CD8-positive, alpha-beta memory T cell (primary cell): ENCODE results near the gene SLC8A3. TPM values are rescaled to one million over a fixed set of nuclear protein-coding genes. Genes with fewer than 3 reads are reported as not detected.
A peak's percentile ranks its signal among the peaks of the same experiment; 100 is the strongest.

ENCODE experiments used
- CTCF ChIA-PET: fragments of 350-600 bp; sonication (Branson Sonifier 250); formaldehyde crosslinking; loops from one replicate; lab custom pipeline; 2021; ENCODE audit warnings: antibody characterized with exemption; lab: Charles Lee
- POLR2A ChIA-PET: fragments of 350-600 bp; sonication (Branson Sonifier 250); formaldehyde crosslinking; loops from one replicate; lab custom pipeline; 2021; ENCODE audit warnings: antibody characterized with exemption; lab: Charles Lee
- DNase-seq, 5 donors: peaks; one replicate each; pipeline versions ENCODE4 v3.0.0 to v3.0.0-alpha.2; 2020 to 2022; ENCODE audit warnings: mixed read lengths in 1 of 5
- H3K27ac ChIP-seq: one replicate; pipeline ENCODE4 v1.7.0; 2013; ENCODE audit warnings: low read depth, mild to moderate bottlenecking, low read length, moderate library complexity
- H3K27me3 ChIP-seq: 2 replicates; pipeline ENCODE4 v1.7.0; 2013; ENCODE audit warnings: low read length, mild to moderate bottlenecking; ENCODE audit not compliant: insufficient read depth, poor library complexity, severe bottlenecking
- H3K36me3 ChIP-seq: 2 replicates; pipeline ENCODE4 v1.7.0; 2013; ENCODE audit warnings: mild to moderate bottlenecking, low read length, moderate library complexity; ENCODE audit not compliant: insufficient read depth
- H3K4me1 ChIP-seq: 2 replicates; pipeline ENCODE4 v1.7.0; 2013; ENCODE audit warnings: mild to moderate bottlenecking, low read length, moderate library complexity; ENCODE audit not compliant: insufficient read depth
- H3K4me3 ChIP-seq: 2 replicates; pipeline ENCODE4 v1.7.0; 2013; ENCODE audit warnings: mild to moderate bottlenecking, low read length
- H3K9me3 ChIP-seq: 2 replicates; pipeline ENCODE4 v1.7.0; 2013; ENCODE audit warnings: mild to moderate bottlenecking, low read length
- H3K27ac Mint-ChIP-seq, 8 donors: one replicate each; pipeline ENCODE4 v1.8.0; 2020 to 2021; ENCODE audit warnings: mixed read lengths in 8 of 8, mild to moderate bottlenecking in 6 of 8, inconsistent platforms in 3 of 8, moderate library complexity in 3 of 8
- H3K27me3 Mint-ChIP-seq, 2 donors: one replicate each; pipeline ENCODE4 v1.8.0; 2020 to 2021; ENCODE audit warnings: mixed read lengths in 2 of 2, mild to moderate bottlenecking in 1 of 2, moderate library complexity in 1 of 2
- H3K36me3 Mint-ChIP-seq, 3 donors: one replicate each; pipeline ENCODE4 v1.8.0; 2020 to 2021; ENCODE audit warnings: mixed read lengths in 3 of 3, inconsistent platforms in 1 of 3, mild to moderate bottlenecking in 1 of 3
- H3K4me1 Mint-ChIP-seq, 3 donors: one replicate each; pipeline ENCODE4 v1.8.0; 2020 to 2021; ENCODE audit warnings: mixed read lengths in 3 of 3, inconsistent platforms in 1 of 3, mild to moderate bottlenecking in 1 of 3
- H3K4me3 Mint-ChIP-seq, 7 donors: one replicate each; pipeline ENCODE4 v1.8.0; 2020 to 2021; ENCODE audit warnings: mixed read lengths in 7 of 7, mild to moderate bottlenecking in 6 of 7, moderate library complexity in 4 of 7, inconsistent platforms in 2 of 7
- H3K9me3 Mint-ChIP-seq, 5 donors: one replicate each; pipeline ENCODE4 v1.8.0; 2020 to 2022; ENCODE audit warnings: mixed read lengths in 5 of 5, mild to moderate bottlenecking in 3 of 5, moderate library complexity in 2 of 5, inconsistent platforms in 1 of 5
- polyA plus RNA-seq: library from polyadenylated mRNA; unstranded; fragments of 300-500 nt; fragmentation: Illumina TruSeq; gene quantifications from one replicate; pipeline ENCODE4 v1.2.3, GENCODE V29; 2021
- total RNA-seq, 2 experiments: library from RNA; stranded (reverse); gene quantifications; one replicate each; pipeline ENCODE4 v1.2.3, GENCODE V29; 2021

Gene SLC8A3
- total and polyA plus RNA-seq, 3 experiments from 2014 or later: 0.09 TPM; not detected in 2

DNA sequence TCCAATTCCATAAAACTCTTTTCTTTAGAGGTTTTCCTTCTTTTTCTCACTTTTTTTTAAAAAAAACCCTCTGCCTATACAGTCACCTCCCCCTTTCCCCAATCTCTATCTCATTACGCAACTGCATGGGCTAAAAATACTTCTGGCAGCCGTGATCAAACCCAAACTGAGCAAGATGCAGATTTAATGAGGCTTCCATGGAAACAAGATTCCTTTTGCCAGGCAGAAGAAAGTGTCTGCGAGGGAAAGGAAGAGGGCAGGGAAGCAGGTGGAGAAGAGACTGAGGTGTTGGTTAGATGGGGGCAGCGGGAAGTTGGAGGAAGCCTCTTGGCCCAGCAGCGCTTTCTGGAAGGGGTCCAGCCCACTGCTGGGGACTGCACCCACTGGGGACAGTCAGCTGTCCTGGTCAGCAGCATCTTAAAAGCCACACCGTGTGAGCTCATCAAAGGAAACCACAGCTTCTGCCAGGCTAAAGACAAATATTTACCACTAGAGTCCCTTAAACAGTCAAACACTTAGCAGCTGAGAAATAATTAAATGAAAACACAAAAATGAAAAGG lies 90.4 kb downstream of the SLC8A3 start:
- Mint-ChIP-seq H3K27me3 (peaks cover 19 to 47% of the 10 kb centered on the region in 2 donors), H3K27ac (no peak overlapping the region), H3K36me3 (no peaks in the 10 kb centered on the region), H3K4me3 (no peak overlapping the region), H3K9me3 (peaks cover 0 to 2% (median 0%) of the 10 kb centered on the region in 5 donors), H3K4me1 (no peaks in the 10 kb centered on the region)
- Histone ChIP-seq H3K4me3 (no peak overlapping the region), H3K4me1 (no peaks in the 10 kb centered on the region), H3K9me3 (no peaks in the 10 kb centered on the region), H3K36me3 (no peaks in the 10 kb centered on the region), H3K27ac (no peak overlapping the region), H3K27me3 (peaks cover 4% of the 10 kb centered on the region)
- DNase-seq: no peak
- ChIA-PET POLR2A (no interaction called here), CTCF (no interaction called here)

DNA sequence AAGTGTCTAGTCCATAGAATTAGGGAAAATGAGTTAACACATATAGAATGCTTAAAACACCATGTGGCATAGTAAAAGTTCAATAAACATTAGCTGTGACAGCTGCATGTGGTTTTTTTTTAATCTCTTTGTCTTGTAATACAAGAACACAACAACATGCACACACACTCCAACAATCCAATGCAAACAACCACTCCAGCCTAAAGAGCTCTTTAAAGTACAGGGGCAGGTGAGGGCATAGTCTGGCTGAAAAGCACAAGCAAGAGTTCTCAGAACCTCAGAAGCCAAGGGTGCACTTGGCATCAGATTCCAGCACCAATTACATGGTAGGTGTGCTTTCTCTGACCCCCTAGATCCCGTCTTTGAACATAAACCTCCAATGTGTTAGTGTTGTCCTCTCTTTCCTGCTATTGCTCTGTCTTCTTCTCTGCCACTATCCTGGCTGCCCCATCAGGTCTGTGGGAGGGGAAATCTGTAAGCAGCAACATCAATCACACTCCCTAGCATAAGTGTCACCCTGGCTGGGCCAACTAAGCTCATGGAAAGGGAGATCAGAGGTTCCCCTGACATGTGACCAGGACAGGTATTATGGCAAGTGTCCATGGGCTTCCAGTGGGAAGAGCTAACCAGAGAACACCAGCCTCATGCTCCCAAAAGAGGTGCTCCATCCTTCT lies 91.0 kb downstream of the SLC8A3 start:
- no peaks in the 10 kb centered on the region for H3K9me3 ChIP-seq
- peaks cover 4% of the 10 kb centered on the region for H3K27me3 ChIP-seq
- Mint-ChIP-seq H3K4me1 (no peaks in the 10 kb centered on the region), H3K27me3 (peaks cover 19 to 47% of the 10 kb centered on the region in 2 donors), H3K27ac (no peak overlapping the region), H3K36me3 (no peaks in the 10 kb centered on the region), H3K4me3 (no peak overlapping the region), H3K9me3 (peaks cover 0 to 2% (median 0%) of the 10 kb centered on the region in 5 donors)
- DNase-seq: no peak
- H3K27ac ChIP-seq: no peak overlapping the region
- ChIA-PET CTCF (no interaction called here), POLR2A (no interaction called here)
- no peak overlapping the region for H3K4me3 ChIP-seq
- no peaks in the 10 kb centered on the region for H3K4me1 ChIP-seq
- H3K36me3 ChIP-seq: no peaks in the 10 kb centered on the region

DNA sequence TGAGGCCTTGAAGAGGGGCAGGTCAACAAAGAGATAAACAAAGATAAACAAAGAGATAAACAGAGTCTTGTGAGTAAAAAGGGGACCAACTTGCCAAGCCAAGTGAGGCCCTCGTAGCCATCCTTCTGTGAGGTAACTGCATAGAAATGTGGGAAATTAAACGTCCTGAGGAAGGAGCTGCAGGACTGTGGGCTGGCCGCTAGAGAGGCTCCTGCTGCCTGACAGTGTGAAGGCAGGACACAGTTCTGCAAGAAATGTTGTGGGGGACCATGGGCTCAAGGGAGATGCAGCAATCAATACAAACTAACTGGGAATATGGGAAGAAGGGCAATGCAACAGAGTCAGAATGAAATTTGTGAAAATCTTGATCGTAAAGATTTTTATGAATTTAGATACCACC lies 91.9 kb downstream of the SLC8A3 start:
- no peak overlapping the region for H3K27ac ChIP-seq
- Mint-ChIP-seq H3K4me3 (no peak overlapping the region), H3K27ac (peak overlapping the region in 1 of 8 donors; percentile 23), H3K27me3 (peaks cover 24 to 53% of the 10 kb centered on the region in 2 donors), H3K4me1 (no peaks in the 10 kb centered on the region), H3K9me3 (peaks cover 0 to 2% (median 0%) of the 10 kb centered on the region in 5 donors), H3K36me3 (no peaks in the 10 kb centered on the region)
- H3K4me1 ChIP-seq: no peaks in the 10 kb centered on the region
- DNase-seq: no peak
- no peaks in the 10 kb centered on the region for H3K9me3 ChIP-seq
- ChIA-PET CTCF (no interaction called here), POLR2A (no interaction called here)
- peaks cover 4% of the 10 kb centered on the region for H3K27me3 ChIP-seq
- H3K4me3 ChIP-seq: no peak overlapping the region
- no peaks in the 10 kb centered on the region for H3K36me3 ChIP-seq

DNA sequence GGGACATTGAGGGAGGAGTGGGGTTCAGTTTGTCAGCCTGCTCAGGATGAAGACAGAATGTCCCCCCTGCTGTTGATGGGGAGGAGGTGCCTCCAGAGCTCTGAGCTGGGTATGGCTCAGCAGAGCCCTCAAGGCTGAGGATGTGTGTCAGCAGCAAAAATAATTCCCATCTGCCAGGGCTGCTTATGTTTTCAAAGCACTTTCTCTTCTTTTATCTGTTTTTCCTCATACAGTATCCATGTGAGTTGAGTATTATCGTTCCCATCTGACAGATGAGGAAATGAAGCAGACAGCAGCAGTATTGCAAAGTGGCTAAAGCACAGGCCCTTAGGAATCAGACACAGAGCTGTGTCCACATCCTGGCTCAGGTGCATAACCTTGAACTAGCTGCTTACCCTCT lies 94.1 kb downstream of the SLC8A3 start:
- ChIA-PET CTCF (no interaction called here), POLR2A (no interaction called here)
- H3K4me1 ChIP-seq: no peaks in the 10 kb centered on the region
- Mint-ChIP-seq H3K9me3 (no peaks in the 10 kb centered on the region), H3K27ac (no peak overlapping the region), H3K36me3 (no peaks in the 10 kb centered on the region), H3K4me3 (no peak overlapping the region), H3K27me3 (peaks cover 25 to 54% of the 10 kb centered on the region in 2 donors), H3K4me1 (no peaks in the 10 kb centered on the region)
- H3K36me3 ChIP-seq: no peaks in the 10 kb centered on the region
- H3K27me3 ChIP-seq: peaks cover 4% of the 10 kb centered on the region
- no peaks in the 10 kb centered on the region for H3K9me3 ChIP-seq
- DNase-seq: no peak
- no peak overlapping the region for H3K27ac ChIP-seq
- H3K4me3 ChIP-seq: no peak overlapping the region

DNA sequence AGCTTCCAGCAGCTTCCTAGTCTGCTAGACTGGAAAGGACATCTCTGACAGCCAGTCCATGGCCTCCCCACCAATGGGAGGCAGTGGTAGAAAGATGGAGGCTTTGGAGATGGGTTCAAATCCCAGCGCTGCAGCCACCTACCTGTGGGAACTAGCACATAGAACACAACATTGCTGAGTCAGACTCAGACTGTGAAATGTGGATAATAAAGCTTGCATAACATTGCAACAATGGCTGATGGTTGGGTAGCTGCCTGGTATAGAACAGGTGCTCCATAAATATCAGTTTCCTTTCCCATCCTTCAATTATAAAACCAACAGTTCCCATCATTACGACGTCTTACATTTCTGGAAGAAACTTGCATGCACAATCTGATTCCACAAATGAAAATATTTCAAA lies 94.6 kb downstream of the SLC8A3 start:
- Mint-ChIP-seq H3K36me3 (no peaks in the 10 kb centered on the region), H3K4me3 (no peak overlapping the region), H3K4me1 (no peaks in the 10 kb centered on the region), H3K27ac (no peak overlapping the region), H3K27me3 (peaks cover 25 to 54% of the 10 kb centered on the region in 2 donors), H3K9me3 (no peaks in the 10 kb centered on the region)
- Histone ChIP-seq H3K4me1 (no peaks in the 10 kb centered on the region), H3K9me3 (no peaks in the 10 kb centered on the region), H3K36me3 (no peaks in the 10 kb centered on the region), H3K4me3 (no peak overlapping the region), H3K27me3 (peaks cover 4% of the 10 kb centered on the region), H3K27ac (no peak overlapping the region)
- no peak for DNase-seq
- POLR2A ChIA-PET: no interaction called here
- CTCF ChIA-PET: no interaction called here

DNA sequence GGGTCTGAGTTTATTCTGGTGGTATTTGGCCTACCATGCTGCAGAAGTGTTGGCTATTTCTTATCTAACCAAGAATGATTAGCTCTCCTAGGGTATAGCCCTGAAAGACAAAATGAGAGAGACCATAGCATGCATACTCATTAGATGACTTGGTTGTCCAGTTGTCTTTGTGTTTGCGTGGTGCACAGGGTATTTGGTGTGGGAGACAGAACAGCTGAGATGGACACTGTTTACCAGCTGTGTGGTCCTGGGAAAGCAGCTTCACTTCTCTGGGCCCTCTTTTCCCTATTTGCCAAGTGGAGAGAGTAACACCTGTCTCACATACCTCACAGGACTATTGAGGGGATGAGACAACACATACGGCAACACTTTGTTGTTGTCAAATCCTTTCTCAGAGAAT lies 95.6 kb downstream of the SLC8A3 start:
- Histone ChIP-seq H3K4me3 (no peak overlapping the region), H3K27ac (no peak overlapping the region), H3K27me3 (peaks cover under 1% of the 10 kb centered on the region), H3K36me3 (no peaks in the 10 kb centered on the region), H3K4me1 (no peaks in the 10 kb centered on the region), H3K9me3 (no peaks in the 10 kb centered on the region)
- H3K4me3 Mint-ChIP-seq: no peak overlapping the region
- H3K27me3 Mint-ChIP-seq: peaks cover 20 to 44% of the 10 kb centered on the region in 2 donors
- H3K9me3 Mint-ChIP-seq: no peaks in the 10 kb centered on the region
- peak overlapping the region in 1 of 8 donors; percentile 7 for H3K27ac Mint-ChIP-seq
- ChIA-PET CTCF (no interaction called here), POLR2A (no interaction called here)
- no peak for DNase-seq
- no peaks in the 10 kb centered on the region for H3K36me3 Mint-ChIP-seq
- H3K4me1 Mint-ChIP-seq: no peaks in the 10 kb centered on the region

DNA sequence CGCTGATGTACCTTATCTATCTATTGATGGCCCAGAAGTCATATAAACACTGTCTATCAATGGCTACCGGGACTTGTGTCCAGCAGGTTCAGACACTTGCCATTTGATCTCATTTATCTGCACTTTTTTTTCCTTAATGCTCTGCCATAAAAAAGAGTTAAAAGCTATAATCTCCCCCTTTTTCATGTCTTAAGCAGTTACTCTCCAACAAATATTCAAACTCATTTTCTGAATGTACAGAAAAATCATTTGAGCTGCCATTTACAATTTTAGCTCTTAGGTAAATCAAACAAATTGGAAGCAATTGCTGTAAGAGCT lies 101.4 kb downstream of the SLC8A3 start:
- Mint-ChIP-seq H3K36me3 (no peaks in the 10 kb centered on the region), H3K27me3 (peaks cover 14 to 37% of the 10 kb centered on the region in 2 donors), H3K4me3 (no peak overlapping the region), H3K9me3 (no peaks in the 10 kb centered on the region), H3K27ac (no peak overlapping the region), H3K4me1 (no peaks in the 10 kb centered on the region)
- H3K4me3 ChIP-seq: no peak overlapping the region
- no peaks in the 10 kb centered on the region for H3K9me3 ChIP-seq
- H3K27ac ChIP-seq: no peak overlapping the region
- POLR2A ChIA-PET: no interaction called here
- CTCF ChIA-PET: no interaction called here
- no peak for DNase-seq
- no peaks in the 10 kb centered on the region for H3K27me3 ChIP-seq
- H3K36me3 ChIP-seq: no peaks in the 10 kb centered on the region
- H3K4me1 ChIP-seq: no peaks in the 10 kb centered on the region

DNA sequence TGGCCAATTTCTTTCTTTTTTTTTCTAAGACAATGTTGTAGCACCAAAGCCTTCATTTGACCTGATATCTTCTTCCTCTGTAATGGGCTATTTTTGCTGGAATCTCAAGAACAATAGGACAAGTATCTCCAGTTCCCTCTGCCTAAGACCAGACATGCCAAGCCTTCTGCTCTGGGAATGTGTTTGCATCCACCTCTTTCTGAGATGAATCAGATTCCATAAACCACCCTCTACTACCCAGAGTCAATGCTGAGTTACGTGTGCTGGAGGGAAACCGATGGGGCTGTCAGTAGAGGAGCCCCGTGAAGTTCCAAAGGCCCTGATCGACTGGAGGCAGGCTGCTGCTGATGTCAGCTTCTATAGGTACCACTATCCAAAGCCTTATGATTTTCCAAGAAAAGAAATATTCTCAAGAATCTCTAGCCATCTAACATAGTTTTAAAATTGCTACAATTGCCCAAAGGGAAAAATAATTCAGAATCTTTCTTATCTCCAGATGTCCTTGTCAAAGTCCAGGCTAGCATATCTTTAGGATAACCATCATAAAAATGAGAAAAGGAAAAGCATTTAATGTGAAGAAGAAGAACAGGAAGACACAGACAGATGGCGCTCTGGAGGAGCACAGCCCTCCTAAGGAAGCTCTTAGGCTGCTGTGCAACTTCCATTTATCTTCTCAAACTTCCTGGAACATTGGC lies 101.9 kb downstream of the SLC8A3 start:
- H3K27ac Mint-ChIP-seq: no peak overlapping the region
- H3K36me3 Mint-ChIP-seq: no peaks in the 10 kb centered on the region
- H3K4me1 Mint-ChIP-seq: no peaks in the 10 kb centered on the region
- DNase-seq: no peak
- H3K9me3 Mint-ChIP-seq: no peaks in the 10 kb centered on the region
- CTCF ChIA-PET: no interaction called here
- no peaks in the 10 kb centered on the region for H3K36me3 ChIP-seq
- H3K4me3 ChIP-seq: no peak overlapping the region
- no peak overlapping the region for H3K4me3 Mint-ChIP-seq
- POLR2A ChIA-PET: no interaction called here
- H3K9me3 ChIP-seq: no peaks in the 10 kb centered on the region
- no peak overlapping the region for H3K27ac ChIP-seq
- no peaks in the 10 kb centered on the region for H3K4me1 ChIP-seq
- H3K27me3 ChIP-seq: no peaks in the 10 kb centered on the region
- H3K27me3 Mint-ChIP-seq: peaks cover 10 to 33% of the 10 kb centered on the region in 2 donors
